Suppressor macrophage treated with lipopolysaccharide for 1 hour (primary cell): Measurements from ENCODE around the gene CTIF.

Experiments
- DNase-seq, 3 donors: peaks; one replicate each; pipeline ENCODE4 v3.0.0-alpha.2; 2020 to 2022

Gene CTIF

GRCh38 chr18:48894799-48895346, 356.0 kb downstream of the CTIF start:
- DNase-seq: no peak

GRCh38 chr18:48896326-48896874, 357.6 kb downstream of the CTIF start:
- no peak for DNase-seq

GRCh38 chr18:48896875-48897511, 358.2 kb downstream of the CTIF start:
- DNase-seq: peak; percentile 96 to 98 (median 96)

- DNase-seq: no peak
These were observed 358.7 kb downstream of the CTIF start for GRCh38 chr18:48897531-48897930.

GRCh38 chr18:48898521-48898920, 359.7 kb downstream of the CTIF start:
- DNase-seq: peak in 2 of 3 donors; percentile 53

- DNase-seq: no peak
These were observed 360.8 kb downstream of the CTIF start for GRCh38 chr18:48899558-48900174.

- DNase-seq: no peak
These were observed 361.6 kb downstream of the CTIF start for GRCh38 chr18:48900469-48900868.

- DNase-seq: no peak
These were observed 362.6 kb downstream of the CTIF start for GRCh38 chr18:48901145-48902022.

- DNase-seq: peak; percentile 76 to 91 (median 91)
These were observed 363.4 kb downstream of the CTIF start for GRCh38 chr18:48902023-48902855.

- DNase-seq: peak in 1 of 3 donors; percentile 38
These were observed 364.2 kb downstream of the CTIF start for GRCh38 chr18:48902856-48903601.

GRCh38 chr18:48904091-48904490, 365.3 kb downstream of the CTIF start:
- no peak for DNase-seq

- no peak for DNase-seq
These were observed 366.1 kb downstream of the CTIF start for GRCh38 chr18:48904847-48905394.

- DNase-seq: peak; percentile 39 to 73 (median 65)
These were observed 366.7 kb downstream of the CTIF start for GRCh38 chr18:48905513-48905912.

- DNase-seq: no peak
These were observed 370.1 kb downstream of the CTIF start for GRCh38 chr18:48908916-48909315.

- no peak for DNase-seq
These were observed 370.9 kb downstream of the CTIF start for GRCh38 chr18:48909721-48910120.

- no peak for DNase-seq
These were observed 372.2 kb downstream of the CTIF start for GRCh38 chr18:48910972-48911545.
